Measurements from ENCODE around the gene CELSR1. TPM values are rescaled to one million over a fixed set of nuclear protein-coding genes. Genes with fewer than 3 reads are reported as not detected.

Gene CELSR1
- total and polyA plus RNA-seq, 2 of the 13 experiments (the other 11 are each of a cell fraction or from before 2014, with no cell fraction given): 0.78 to 1.8 TPM

GRCh38 chr22:46576556-46577367 is 39.3 kb upstream of the CELSR1 start:
- H3K27me3 ChIP-seq (ENCODE audit: control insufficient read depth in 1 of 2, insufficient read depth in 2 of 2, low read length in 2 of 2): peaks cover 0 to 11% of the 10 kb centered on the region in 2 experiments; a peak in 2 of 5 replicates
- FAIRE-seq: no peak
- peaks cover 75% of the 10 kb centered on the region for H3K4me1 ChIP-seq (ENCODE audit: insufficient read depth, low read length)
- DNase-seq (ENCODE audit: low spot score): no peak
- no peak overlapping the region for H3K9ac ChIP-seq (ENCODE audit: insufficient read depth, low read depth, low read length)
- no peak overlapping the region for H3K27ac ChIP-seq (ENCODE audit: extremely low read length, insufficient read depth, low read length)
- ATAC-seq: no peak
- ChIA-PET CTCF (ENCODE audit: low intra/inter-chr PET ratio, low total read pairs) (no interaction called here), POLR2A (no interaction called here)
- peaks cover 4% of the 10 kb centered on the region; the same call in 1 of the 2 replicates for H3K9me3 ChIP-seq (ENCODE audit: low read length)
- TF ChIP-seq ZBTB38 (CRISPR knock-in tag; IDR thresholded peaks at IDR 0.05) (peak; percentile 33; the same call in 1 of the 2 replicates), ZNF496 (CRISPR knock-in tag; IDR thresholded peaks at IDR 0.05; ENCODE audit: insufficient replicate concordance) (no peak)
- TF ChIP-seq, protein P1, sequence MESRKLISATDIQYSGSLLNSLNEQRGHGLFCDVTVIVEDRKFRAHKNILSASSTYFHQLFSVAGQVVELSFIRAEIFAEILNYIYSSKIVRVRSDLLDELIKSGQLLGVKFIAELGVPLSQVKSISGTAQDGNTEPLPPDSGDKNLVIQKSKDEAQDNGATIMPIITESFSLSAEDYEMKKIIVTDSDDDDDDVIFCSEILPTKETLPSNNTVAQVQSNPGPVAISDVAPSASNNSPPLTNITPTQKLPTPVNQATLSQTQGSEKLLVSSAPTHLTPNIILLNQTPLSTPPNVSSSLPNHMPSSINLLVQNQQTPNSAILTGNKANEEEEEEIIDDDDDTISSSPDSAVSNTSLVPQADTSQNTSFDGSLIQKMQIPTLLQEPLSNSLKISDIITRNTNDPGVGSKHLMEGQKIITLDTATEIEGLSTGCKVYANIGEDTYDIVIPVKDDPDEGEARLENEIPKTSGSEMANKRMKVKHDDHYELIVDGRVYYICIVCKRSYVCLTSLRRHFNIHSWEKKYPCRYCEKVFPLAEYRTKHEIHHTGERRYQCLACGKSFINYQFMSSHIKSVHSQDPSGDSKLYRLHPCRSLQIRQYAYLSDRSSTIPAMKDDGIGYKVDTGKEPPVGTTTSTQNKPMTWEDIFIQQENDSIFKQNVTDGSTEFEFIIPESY (CRISPR knock-in tag; IDR thresholded peaks at IDR 0.05): peak; percentile 48; the same call in 1 of the 2 replicates
- peak overlapping the region; percentile 88 for H3K4me2 ChIP-seq (ENCODE audit: low read depth, low read length)
- H4K20me1 ChIP-seq (ENCODE audit: insufficient read depth, low read length): peaks cover 6% of the 10 kb centered on the region
- in situ Hi-C loops (cut with HindIII; ENCODE audit: extremely low pct_ligation_motif_present, low pct_unique_long_range_greater_than_20kb) (no loop called here), intact Hi-C loops (cut with micrococcal nuclease; ENCODE audit: unreplicated experiment) (loop anchor here (5.0 to 10.0 kb wide), 2 partner anchors 76 to 158 kb away; partner anchors contain the start of gene CERK)
- H3K36me3 ChIP-seq (replicated peaks in 1 of 2; ENCODE audit: control insufficient read depth in 1 of 2, insufficient read depth in 2 of 2, low read length in 2 of 2): no peaks in the 10 kb centered on the region
- H3K4me3 ChIP-seq (replicated peaks in 1 of 3; ENCODE audit: insufficient read depth in 1 of 3, low read depth in 2 of 3, low read length in 3 of 3): peak overlapping the region in 2 of 3 experiments; percentile 63 to 80; a peak in 4 of 6 replicates
- no TSS peak for BruUV-seq (replicated peaks)
- H3K79me2 ChIP-seq (ENCODE audit: insufficient read depth, low read length): peaks cover 19% of the 10 kb centered on the region
- no peak overlapping the region for H2AFZ ChIP-seq (ENCODE audit: low read length)
- 74% methylated on average over 38 of the region's 142 CpGs for WGBS (ENCODE audit: low lambda C conversion rate)
